ACC112 (cell line): Measurements from ENCODE around the gene PPP1R3D.

Experiments used
- H2AFZ ChIP-seq: fragments of 200-600 bp; sonication (generic); one replicate; pipeline ENCODE4 v1.6.0; 2017; ENCODE audit warnings: antibody characterized with exemption, low read length; ENCODE audit not compliant: unreplicated experiment
- H3K27ac ChIP-seq: fragments of 200-600 bp; sonication (generic); 2 replicates; pipeline ENCODE4 v1.5.1; 2014; ENCODE audit warnings: low read depth, mild to moderate bottlenecking, antibody characterized with exemption, low read length, moderate library complexity
- H3K27me3 ChIP-seq: fragments of 200-600 bp; sonication (generic); 2 replicates; pipeline ENCODE4 v1.6.1; 2014; ENCODE audit warnings: mild to moderate bottlenecking, antibody characterized with exemption, low read length, moderate library complexity, mixed read lengths; ENCODE audit not compliant: insufficient read depth
- H3K36me3 ChIP-seq: fragments of 200-600 bp; sonication (generic); 2 replicates; pipeline ENCODE4 v1.6.1; 2016; ENCODE audit warnings: mild to moderate bottlenecking, antibody characterized with exemption, low read length, moderate library complexity, mixed read lengths; ENCODE audit not compliant: insufficient read depth
- H3K4me1 ChIP-seq: fragments of 200-600 bp; sonication (generic); one replicate; pipeline ENCODE4 v1.6.1; 2016; ENCODE audit warnings: low read length, mixed read lengths; ENCODE audit not compliant: insufficient read depth, unreplicated experiment, control insufficient read depth
- H3K4me3 ChIP-seq: fragments of 200-600 bp; sonication (generic); 2 replicates; pipeline ENCODE4 v1.5.1; 2014; ENCODE audit warnings: mild to moderate bottlenecking, low read depth, low read length
- H3K79me2 ChIP-seq: fragments of 200-600 bp; sonication (generic); one replicate; pipeline ENCODE4 v1.6.0; 2016; ENCODE audit warnings: low read length; ENCODE audit not compliant: control insufficient read depth, unreplicated experiment, insufficient read depth

PPP1R3D gene

GRCh38 chr20:59937150-59937549 lies 3.0 kb downstream of the PPP1R3D start:
- Histone ChIP-seq H3K27ac (no peak overlapping the region), H3K79me2 (peaks cover 23% of the 10 kb centered on the region), H3K36me3 (no peaks in the 10 kb centered on the region), H2AFZ (no peak overlapping the region), H3K4me3 (no peak overlapping the region), H3K27me3 (no peaks in the 10 kb centered on the region), H3K4me1 (peaks cover 20% of the 10 kb centered on the region)

GRCh38 chr20:59936409-59936808 lies 3.7 kb downstream of the PPP1R3D start:
- no peaks in the 10 kb centered on the region for H3K27me3 ChIP-seq
- no peak overlapping the region for H2AFZ ChIP-seq
- H3K4me1 ChIP-seq: peaks cover 16% of the 10 kb centered on the region
- H3K4me3 ChIP-seq: no peak overlapping the region
- no peaks in the 10 kb centered on the region for H3K36me3 ChIP-seq
- H3K27ac ChIP-seq: no peak overlapping the region
- H3K79me2 ChIP-seq: peaks cover 17% of the 10 kb centered on the region

- peaks cover 16% of the 10 kb centered on the region for H3K4me1 ChIP-seq
- peaks cover 13% of the 10 kb centered on the region for H3K79me2 ChIP-seq
- no peak overlapping the region for H2AFZ ChIP-seq
- no peaks in the 10 kb centered on the region for H3K27me3 ChIP-seq
- H3K4me3 ChIP-seq: no peak overlapping the region
- no peak overlapping the region for H3K27ac ChIP-seq
- no peaks in the 10 kb centered on the region for H3K36me3 ChIP-seq
Observed at GRCh38 chr20:59935457-59936185, 4.5 kb downstream of the PPP1R3D start.

GRCh38 chr20:59933849-59934585 lies 6.1 kb downstream of the PPP1R3D start:
- H3K4me3 ChIP-seq: peak overlapping the region; percentile 88
- no peak overlapping the region for H3K27ac ChIP-seq
- no peaks in the 10 kb centered on the region for H3K36me3 ChIP-seq
- peaks cover 12% of the 10 kb centered on the region for H3K4me1 ChIP-seq
- peaks cover 9% of the 10 kb centered on the region for H3K79me2 ChIP-seq
- H3K27me3 ChIP-seq: no peaks in the 10 kb centered on the region
- H2AFZ ChIP-seq: peak overlapping the region; percentile 92

- Histone ChIP-seq H3K79me2 (peaks cover 3% of the 10 kb centered on the region), H3K4me1 (peaks cover 6% of the 10 kb centered on the region), H3K27ac (no peak within 1 kb of the TSS), H3K36me3 (no peaks in the 10 kb centered on the region), H3K27me3 (no peaks in the 10 kb centered on the region), H2AFZ (peak within 1 kb of the TSS; percentile 92), H3K4me3 (peak within 1 kb of the TSS; percentile 88)
Observed at GRCh38 chr20:59933296-59933848, 6.7 kb downstream of the PPP1R3D start, which contains the start of gene SYCP2. Gene SYCP2, minus strand, starts transcription at chr20:59933637. Its CDS starts 11,224 bp downstream, at chr20:59922413.

GRCh38 chr20:59932616-59933295 lies 7.3 kb downstream of the PPP1R3D start:
- Histone ChIP-seq H3K27me3 (no peaks in the 10 kb centered on the region), H3K4me3 (peak overlapping the region; percentile 88), H3K4me1 (no peaks in the 10 kb centered on the region), H3K36me3 (no peaks in the 10 kb centered on the region), H3K27ac (no peak overlapping the region), H2AFZ (peak overlapping the region; percentile 15), H3K79me2 (peaks cover 3% of the 10 kb centered on the region)

- H3K36me3 ChIP-seq: no peaks in the 10 kb centered on the region
- H3K27me3 ChIP-seq: no peaks in the 10 kb centered on the region
- H3K4me1 ChIP-seq: no peaks in the 10 kb centered on the region
- no peak overlapping the region for H3K4me3 ChIP-seq
- no peak overlapping the region for H3K27ac ChIP-seq
- peaks cover 5% of the 10 kb centered on the region for H3K79me2 ChIP-seq
- H2AFZ ChIP-seq: no peak overlapping the region
Observed at GRCh38 chr20:59931511-59932312, 8.4 kb downstream of the PPP1R3D start.

GRCh38 chr20:59925899-59926298 lies 14.2 kb downstream of the PPP1R3D start:
- Histone ChIP-seq H3K4me1 (no peaks in the 10 kb centered on the region), H3K27ac (no peak overlapping the region)

GRCh38 chr20:59925359-59925758 lies 14.7 kb downstream of the PPP1R3D start:
- Histone ChIP-seq H3K27ac (no peak overlapping the region), H2AFZ (no peak overlapping the region), H3K79me2 (peaks cover 5% of the 10 kb centered on the region), H3K4me3 (no peak overlapping the region), H3K27me3 (no peaks in the 10 kb centered on the region), H3K4me1 (peaks cover 5% of the 10 kb centered on the region), H3K36me3 (no peaks in the 10 kb centered on the region)

More at GRCh38 chr20:59925899-59926298, 14.2 kb downstream of the PPP1R3D start:
- Histone ChIP-seq H3K27me3 (no peaks in the 10 kb centered on the region), H3K4me3 (no peak overlapping the region), H2AFZ (no peak overlapping the region), H3K79me2 (peaks cover 5% of the 10 kb centered on the region), H3K36me3 (no peaks in the 10 kb centered on the region)

- no peaks in the 10 kb centered on the region for H3K27me3 ChIP-seq
- peaks cover 5% of the 10 kb centered on the region for H3K79me2 ChIP-seq
- no peaks in the 10 kb centered on the region for H3K36me3 ChIP-seq
- H3K4me1 ChIP-seq: peaks cover 7% of the 10 kb centered on the region
- no peak overlapping the region for H2AFZ ChIP-seq
- no peak overlapping the region for H3K27ac ChIP-seq
- no peak overlapping the region for H3K4me3 ChIP-seq
Observed at GRCh38 chr20:59923514-59923913, 16.6 kb downstream of the PPP1R3D start.
